ENCODE measurements around the gene MORC3. TPM values are rescaled to one million over a fixed set of nuclear protein-coding genes. Genes with fewer than 3 reads are reported as not detected.

The MORC3 gene
- total RNA-seq, 2 donors from 2014 or later = 16.9 to 46.1 TPM

GRCh38 chr21:36350282-36350910 lies 30.4 kb downstream of the MORC3 start:
- Histone ChIP-seq H3K36me3 (replicated peaks in 1 of 2; ENCODE audit: insufficient read depth in 1 of 2, low read depth in 2 of 2) (peaks cover 10 to 23% of the 10 kb centered on the region in 2 donors), H3K4me3 (no peak overlapping the region), H3K27ac (no peak overlapping the region), H3K9me3 (no peaks in the 10 kb centered on the region), H3K4me1 (peaks cover 3% of the 10 kb centered on the region), H3K27me3 (no peaks in the 10 kb centered on the region)
- ATAC-seq (no peak), DNase-seq (no peak)
- 88 to 89% methylated on average over 11 of the region's 11 CpGs for whole genome bisulfite sequencing, 2 donors
- intact Hi-C loops (cut with DNase I) = no loop called here
- no peak for TF ChIP-seq CTCF (IDR thresholded peaks at IDR 0.05)
- TF ChIP-seq POLR2A (IDR thresholded peaks at IDR 0.05) = no peak

- no peaks in the 10 kb centered on the region for H3K27me3 ChIP-seq
- no peak overlapping the region for H3K4me3 ChIP-seq
- DNase-seq = no peak
- TF ChIP-seq POLR2A (IDR thresholded peaks at IDR 0.05) (no peak), CTCF (IDR thresholded peaks at IDR 0.05) (no peak)
- 89 to 90% methylated on average over 5 of the region's 5 CpGs for WGBS, 2 donors
- intact Hi-C loops (cut with DNase I) = no loop called here
- H3K27ac ChIP-seq = no peak overlapping the region
- no peaks in the 10 kb centered on the region for H3K4me1 ChIP-seq
- peaks cover 3 to 17% of the 10 kb centered on the region in 2 donors for H3K36me3 ChIP-seq (replicated peaks in 1 of 2; ENCODE audit: insufficient read depth in 1 of 2, low read depth in 2 of 2)
- ATAC-seq = no peak
- H3K9me3 ChIP-seq = no peaks in the 10 kb centered on the region
Measured at GRCh38 chr21:36354918-36355680, 35.1 kb downstream of the MORC3 start.

- DNase-seq = no peak
- 52 to 54% methylated on average over 2 of the region's 2 CpGs for WGBS, 2 donors
Measured at GRCh38 chr21:36355868-36356267, 35.9 kb downstream of the MORC3 start.

GRCh38 chr21:36359185-36359584 lies 39.2 kb downstream of the MORC3 start:
- Histone ChIP-seq H3K27ac (no peak overlapping the region), H3K9me3 (no peaks in the 10 kb centered on the region), H3K27me3 (no peaks in the 10 kb centered on the region), H3K36me3 (replicated peaks in 1 of 2; ENCODE audit: insufficient read depth in 1 of 2, low read depth in 2 of 2) (peaks cover 0 to 39% of the 10 kb centered on the region in 2 donors), H3K4me1 (no peaks in the 10 kb centered on the region), H3K4me3 (no peak overlapping the region)
- WGBS, 2 donors = 94 to 96% methylated on average over 2 of the region's 2 CpGs
- no peak for TF ChIP-seq POLR2A (IDR thresholded peaks at IDR 0.05)
- TF ChIP-seq CTCF (IDR thresholded peaks at IDR 0.05) = no peak
- intact Hi-C loops (cut with DNase I) = no loop called here
- ATAC-seq (no peak), DNase-seq (no peak)

More at GRCh38 chr21:36355868-36356267, 35.9 kb downstream of the MORC3 start:
- Histone ChIP-seq H3K27ac (no peak overlapping the region), H3K4me1 (no peaks in the 10 kb centered on the region), H3K36me3 (replicated peaks in 1 of 2; ENCODE audit: insufficient read depth in 1 of 2, low read depth in 2 of 2) (peaks cover 0 to 23% of the 10 kb centered on the region in 2 donors), H3K27me3 (no peaks in the 10 kb centered on the region), H3K4me3 (no peak overlapping the region), H3K9me3 (no peaks in the 10 kb centered on the region)
- intact Hi-C loops (cut with DNase I) = no loop called here
- TF ChIP-seq POLR2A (IDR thresholded peaks at IDR 0.05) = no peak
- TF ChIP-seq CTCF (IDR thresholded peaks at IDR 0.05) = no peak
- ATAC-seq = no peak

All from body of pancreas (tissue), 4 donors.